Measurements from ENCODE around the gene HDDC3. TPM values are rescaled to one million over a fixed set of nuclear protein-coding genes. Genes with fewer than 3 reads are reported as not detected.

Gene HDDC3
- total and polyA plus RNA-seq, 10 donors: 12.8 to 34.5 (median 21.7) TPM

DNA sequence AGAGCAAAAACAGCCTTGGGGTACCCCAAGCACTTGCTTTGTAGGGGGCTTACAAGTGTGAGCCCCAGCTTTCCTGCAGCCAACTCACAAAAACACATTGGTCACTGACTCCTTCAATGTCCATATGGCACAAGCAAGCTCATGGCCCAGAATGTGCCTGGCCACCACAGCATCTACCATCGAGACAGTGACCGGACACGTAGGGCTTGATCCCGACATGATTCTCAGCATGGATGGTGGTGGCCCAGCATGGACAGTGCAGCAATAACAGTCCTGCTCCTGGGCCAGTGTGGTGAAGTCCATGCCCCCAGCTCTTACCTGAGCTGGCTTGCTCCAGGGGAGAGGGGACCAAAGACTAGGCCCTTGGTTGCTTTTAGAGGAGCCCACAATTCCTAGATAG lies 8.7 kb upstream of the HDDC3 start:
- WGBS, 5 donors: 94 to 100% (median 97%) methylated on average over 4 of the region's 4 CpGs
- intact Hi-C loops (cut with DNase I; ENCODE audit: low total_unique reads): no loop called here
- peaks cover 9 to 98% (median 78%) of the 10 kb centered on the region in 6 donors for H3K36me3 ChIP-seq

DNA sequence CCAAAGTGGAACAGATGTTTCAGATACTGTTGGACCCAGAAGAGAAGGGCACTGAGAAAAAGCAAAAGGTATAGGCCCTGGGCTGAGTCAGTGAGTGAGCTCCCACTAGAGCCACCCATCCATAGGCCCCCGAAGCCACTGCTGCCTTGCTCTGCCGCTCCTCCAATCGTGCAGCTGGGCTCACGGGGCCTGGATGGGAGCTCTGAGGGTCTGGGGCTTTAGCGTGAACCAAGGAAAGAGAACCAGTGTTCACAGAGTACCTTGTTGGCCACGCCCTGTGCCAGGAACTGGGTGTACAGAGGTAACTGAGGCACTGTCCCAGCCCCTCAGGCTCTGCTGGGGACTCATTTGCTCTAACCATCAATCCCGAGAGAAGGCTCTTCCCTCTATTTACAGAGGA lies 7.4 kb upstream of the HDDC3 start:
- Histone ChIP-seq H3K27ac (no peak overlapping the region), H3K9me3 (no peaks in the 10 kb centered on the region), H3K4me1 (peaks cover 12 to 27% (median 20%) of the 10 kb centered on the region in 6 donors), H3K27me3 (replicated peaks in 1 of 7) (no peaks in the 10 kb centered on the region), H3K4me3 (no peak overlapping the region), H3K36me3 (peaks cover 6 to 85% (median 70%) of the 10 kb centered on the region in 6 donors)
- intact Hi-C loops (cut with DNase I; ENCODE audit: low total_unique reads): no loop called here
- TF ChIP-seq, protein P1, sequence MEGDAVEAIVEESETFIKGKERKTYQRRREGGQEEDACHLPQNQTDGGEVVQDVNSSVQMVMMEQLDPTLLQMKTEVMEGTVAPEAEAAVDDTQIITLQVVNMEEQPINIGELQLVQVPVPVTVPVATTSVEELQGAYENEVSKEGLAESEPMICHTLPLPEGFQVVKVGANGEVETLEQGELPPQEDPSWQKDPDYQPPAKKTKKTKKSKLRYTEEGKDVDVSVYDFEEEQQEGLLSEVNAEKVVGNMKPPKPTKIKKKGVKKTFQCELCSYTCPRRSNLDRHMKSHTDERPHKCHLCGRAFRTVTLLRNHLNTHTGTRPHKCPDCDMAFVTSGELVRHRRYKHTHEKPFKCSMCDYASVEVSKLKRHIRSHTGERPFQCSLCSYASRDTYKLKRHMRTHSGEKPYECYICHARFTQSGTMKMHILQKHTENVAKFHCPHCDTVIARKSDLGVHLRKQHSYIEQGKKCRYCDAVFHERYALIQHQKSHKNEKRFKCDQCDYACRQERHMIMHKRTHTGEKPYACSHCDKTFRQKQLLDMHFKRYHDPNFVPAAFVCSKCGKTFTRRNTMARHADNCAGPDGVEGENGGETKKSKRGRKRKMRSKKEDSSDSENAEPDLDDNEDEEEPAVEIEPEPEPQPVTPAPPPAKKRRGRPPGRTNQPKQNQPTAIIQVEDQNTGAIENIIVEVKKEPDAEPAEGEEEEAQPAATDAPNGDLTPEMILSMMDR (IDR thresholded peaks at IDR 0.05 in 8 of 11, conservative IDR thresholded peaks at IDR 0.05 in 3 of 11): no peak
- TF ChIP-seq POLR2A (IDR thresholded peaks at IDR 0.05) (no peak), POLR2AphosphoS5 (IDR thresholded peaks at IDR 0.05) (no peak)
- WGBS, 5 donors: 77 to 98% (median 90%) methylated on average over 6 to 7 of the region's 7 CpGs
- no peak for DNase-seq

More for the DNA sequence above, 8.7 kb upstream of the HDDC3 start:
- no peak for DNase-seq
- TF ChIP-seq, protein P1 (IDR thresholded peaks at IDR 0.05 in 8 of 11, conservative IDR thresholded peaks at IDR 0.05 in 3 of 11): no peak
- no peak for TF ChIP-seq POLR2AphosphoS5 (IDR thresholded peaks at IDR 0.05)
- TF ChIP-seq POLR2A (IDR thresholded peaks at IDR 0.05): no peak
- no peaks in the 10 kb centered on the region for H3K27me3 ChIP-seq (replicated peaks in 1 of 7)
- peaks cover 5 to 17% (median 11%) of the 10 kb centered on the region in 6 donors for H3K4me1 ChIP-seq
- no peak overlapping the region for H3K27ac ChIP-seq
- no peaks in the 10 kb centered on the region for H3K9me3 ChIP-seq
- H3K4me3 ChIP-seq: no peak overlapping the region

DNA sequence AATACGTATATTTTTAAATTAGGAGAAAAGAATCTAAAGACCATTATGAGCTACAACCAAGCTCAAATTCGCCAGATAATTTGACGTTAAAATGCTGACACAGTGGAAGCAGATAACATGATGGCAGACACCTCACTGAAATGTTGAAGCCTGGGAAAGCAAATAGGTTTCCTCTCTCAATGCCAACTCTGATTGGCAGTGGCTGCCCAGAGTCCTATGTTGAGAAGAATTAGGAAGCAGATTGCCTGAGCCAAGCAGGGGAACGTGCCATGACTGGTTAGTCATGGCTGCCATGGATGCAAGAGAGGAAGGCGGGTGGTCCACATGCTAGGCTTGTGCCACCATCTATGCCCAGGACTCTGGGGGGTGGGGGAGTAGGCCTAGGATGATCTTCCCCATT lies 5.9 kb upstream of the HDDC3 start:
- no peak for TF ChIP-seq POLR2A (IDR thresholded peaks at IDR 0.05)
- TF ChIP-seq, protein P1 (IDR thresholded peaks at IDR 0.05 in 8 of 11, conservative IDR thresholded peaks at IDR 0.05 in 3 of 11): no peak
- no peak for TF ChIP-seq POLR2AphosphoS5 (IDR thresholded peaks at IDR 0.05)
- H3K27ac ChIP-seq: no peak overlapping the region
- no peaks in the 10 kb centered on the region for H3K9me3 ChIP-seq
- DNase-seq: peak; percentile 46
- no peaks in the 10 kb centered on the region for H3K27me3 ChIP-seq (replicated peaks in 1 of 7)
- intact Hi-C loops (cut with DNase I; ENCODE audit: low total_unique reads): no loop called here
- H3K36me3 ChIP-seq: peaks cover 2 to 70% (median 55%) of the 10 kb centered on the region in 6 donors
- H3K4me3 ChIP-seq: no peak overlapping the region
- 93 to 97% (median 95%) methylated on average over 5 of the region's 5 CpGs for WGBS, 5 donors
- peaks cover 21 to 42% (median 32%) of the 10 kb centered on the region in 6 donors for H3K4me1 ChIP-seq

DNA sequence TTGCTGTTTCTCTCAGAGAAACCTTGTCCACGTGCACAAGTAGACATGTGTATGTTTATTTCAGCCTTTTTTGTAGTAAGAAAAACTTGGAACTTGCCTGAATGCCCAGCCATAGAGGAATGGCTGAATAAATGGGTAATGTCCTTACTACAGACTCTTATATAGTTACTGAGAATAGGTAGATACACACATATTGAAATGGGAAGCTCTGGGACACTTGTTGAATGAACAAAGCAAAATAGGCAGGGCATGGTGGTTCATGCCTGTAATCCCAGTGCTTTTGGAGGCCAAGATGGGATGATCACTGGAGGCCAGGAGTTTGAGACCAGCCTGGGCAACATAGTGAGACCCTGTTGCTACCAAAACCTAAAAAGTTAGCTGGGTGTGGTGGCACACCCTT lies 4.5 kb upstream of the HDDC3 start:
- intact Hi-C loops (cut with DNase I; ENCODE audit: low total_unique reads): no loop called here
- TF ChIP-seq POLR2AphosphoS5 (IDR thresholded peaks at IDR 0.05) (no peak), POLR2A (IDR thresholded peaks at IDR 0.05) (no peak)
- TF ChIP-seq, protein P1 (IDR thresholded peaks at IDR 0.05 in 8 of 11, conservative IDR thresholded peaks at IDR 0.05 in 3 of 11): no peak

More for the DNA sequence above, 4.5 kb upstream of the HDDC3 start:
- no peak overlapping the region for H3K27ac ChIP-seq
- no peaks in the 10 kb centered on the region for H3K9me3 ChIP-seq
- no peak for DNase-seq
- H3K4me1 ChIP-seq: peaks cover 25 to 57% (median 45%) of the 10 kb centered on the region in 6 donors
- H3K36me3 ChIP-seq: peaks cover 2 to 56% (median 41%) of the 10 kb centered on the region in 6 donors
- no peak overlapping the region for H3K4me3 ChIP-seq
- no peaks in the 10 kb centered on the region for H3K27me3 ChIP-seq (replicated peaks in 1 of 7)
- 66 to 95% (median 92%) methylated on average over 1 of the region's 1 CpG for WGBS, 5 donors
